Amygdala (tissue), 56 donors: Measurements from ENCODE around the gene CDH18.

ENCODE experiments used
- DNase-seq, 56 donors: peaks; one replicate each; lab custom pipeline; 2025; lab: John Stamatoyannopoulos, UW

CDH18 gene

DNA sequence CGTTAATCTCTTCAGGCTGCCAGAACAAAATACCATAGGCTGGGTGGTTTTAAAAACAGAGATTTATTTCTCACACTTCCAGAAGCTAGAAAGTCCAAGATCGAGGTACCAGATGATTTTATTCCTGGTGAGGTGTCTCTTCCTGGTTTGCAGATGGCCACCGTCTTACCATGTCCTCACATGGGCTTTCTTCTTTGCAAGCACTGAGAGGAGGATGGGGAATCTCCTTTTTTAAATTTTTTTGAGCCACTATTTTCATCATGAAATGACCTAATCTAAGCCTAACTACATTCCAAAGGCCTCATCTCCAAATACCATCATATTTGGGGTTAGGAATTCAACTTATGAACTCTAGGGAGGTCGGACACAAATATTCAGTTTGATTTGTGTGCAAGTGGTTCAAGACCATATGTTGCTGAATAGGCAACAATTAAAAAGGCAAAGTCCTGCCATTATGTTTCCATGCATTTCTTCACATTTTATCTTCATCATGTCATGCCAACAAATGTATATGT lies 371.2 kb downstream of the CDH18 start:
- DNase-seq = no peak

DNA sequence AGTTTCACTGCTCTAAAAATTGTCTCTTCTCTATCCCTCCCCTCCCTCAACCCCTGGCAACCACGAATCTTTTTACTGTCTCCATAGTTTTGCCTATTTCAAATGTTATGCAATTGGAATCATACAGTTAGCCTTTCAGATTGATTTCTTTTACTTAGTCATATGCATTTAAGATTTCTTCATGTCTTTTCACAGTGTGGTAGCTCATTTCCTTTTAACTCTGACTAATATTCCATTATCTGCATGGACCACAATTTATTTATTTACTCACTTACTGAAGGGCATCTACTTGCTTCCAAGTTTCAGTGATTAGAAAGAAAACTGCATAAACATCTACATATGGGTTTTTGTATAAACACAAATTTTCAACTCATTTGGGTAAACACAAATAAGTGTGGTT lies 372.3 kb downstream of the CDH18 start:
- DNase-seq = no peak

DNA sequence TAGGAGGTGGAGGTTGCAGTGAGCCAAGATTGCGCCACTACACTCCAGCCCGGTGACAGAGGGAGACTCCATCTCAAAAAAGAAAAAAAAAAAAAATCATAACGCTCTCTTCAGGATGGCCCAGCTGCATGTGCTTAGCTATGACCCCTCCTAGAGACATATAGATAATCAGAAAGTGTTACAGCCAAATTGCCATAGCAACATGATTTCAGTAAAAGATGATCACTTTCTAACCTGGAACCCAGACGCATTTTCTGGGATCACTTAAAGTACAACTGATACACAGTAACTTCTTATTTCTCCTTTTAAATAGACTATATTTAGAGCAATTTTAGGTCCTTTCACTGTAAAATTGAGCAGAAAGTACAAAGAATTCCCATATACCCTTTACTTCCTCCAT lies 372.9 kb downstream of the CDH18 start:
- DNase-seq = no peak

DNA sequence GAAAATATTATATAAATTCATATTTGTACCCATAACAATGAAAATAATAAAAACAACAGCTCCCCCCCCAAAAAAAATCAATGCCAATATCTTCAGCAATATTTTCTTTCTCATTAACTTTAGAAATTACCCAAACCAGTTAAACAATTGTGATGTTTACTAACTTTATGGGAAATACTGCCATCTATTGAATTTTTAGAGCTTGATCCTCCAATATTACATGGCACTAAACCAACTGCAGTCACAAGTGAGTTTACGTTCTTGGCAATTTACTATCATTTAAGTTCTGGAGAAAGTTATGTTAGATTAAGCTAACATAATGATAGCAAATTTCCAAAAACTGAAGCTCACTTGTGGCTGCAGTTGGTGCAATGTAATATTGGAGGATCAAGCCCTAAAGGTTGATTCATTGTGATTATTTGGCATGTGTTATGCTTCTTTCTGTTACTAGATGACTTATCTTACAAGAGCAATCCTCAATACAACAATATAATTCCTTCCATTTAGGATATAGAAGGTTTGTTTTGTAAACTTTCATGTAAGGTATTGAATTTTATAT lies 379.5 kb downstream of the CDH18 start:
- no peak for DNase-seq

DNA sequence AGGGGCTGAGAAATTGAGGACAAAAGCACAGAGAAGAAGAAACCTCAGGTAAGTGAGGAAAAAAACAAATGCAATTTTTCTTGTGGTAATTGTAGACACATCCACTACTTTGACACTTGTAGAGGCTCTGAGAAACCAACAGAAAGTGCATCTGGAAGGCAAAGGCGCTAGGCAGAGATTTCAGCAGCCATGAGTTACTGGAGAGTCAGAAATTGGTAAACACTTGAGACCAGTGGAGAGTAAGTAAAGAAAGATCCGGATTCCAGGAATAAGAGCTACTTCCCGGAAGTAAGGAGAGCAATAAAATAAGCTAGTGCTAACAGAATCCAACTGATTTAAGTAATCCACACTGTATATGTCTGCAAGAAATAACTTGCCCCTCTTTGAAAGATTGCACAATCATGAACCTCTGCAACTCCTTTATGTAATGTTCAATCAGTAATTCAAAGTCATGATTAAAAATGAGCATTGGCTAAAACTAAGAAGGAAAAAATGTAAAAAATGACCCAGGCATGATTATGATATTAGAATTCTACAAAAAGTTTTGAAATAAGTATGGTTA lies 382.1 kb downstream of the CDH18 start:
- no peak for DNase-seq

DNA sequence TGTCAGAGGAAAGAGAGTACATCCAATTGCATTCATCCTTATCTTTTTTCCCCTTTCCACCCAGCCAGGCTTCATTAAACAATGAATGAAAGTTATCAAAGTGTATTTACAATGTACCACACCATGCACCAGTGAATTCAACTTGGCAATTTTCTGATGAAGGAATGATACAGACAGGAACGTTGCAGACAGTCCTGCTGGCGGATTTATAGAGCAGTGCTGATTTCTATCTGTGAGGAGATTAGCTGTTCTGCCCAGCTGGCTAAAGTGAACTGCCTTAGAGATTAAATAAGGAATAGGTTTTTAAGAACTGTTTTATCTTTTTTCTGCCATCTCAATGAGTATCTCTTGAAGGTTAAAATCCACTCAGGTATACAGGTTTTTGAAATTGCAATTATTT lies 403.9 kb downstream of the CDH18 start:
- no peak for DNase-seq

DNA sequence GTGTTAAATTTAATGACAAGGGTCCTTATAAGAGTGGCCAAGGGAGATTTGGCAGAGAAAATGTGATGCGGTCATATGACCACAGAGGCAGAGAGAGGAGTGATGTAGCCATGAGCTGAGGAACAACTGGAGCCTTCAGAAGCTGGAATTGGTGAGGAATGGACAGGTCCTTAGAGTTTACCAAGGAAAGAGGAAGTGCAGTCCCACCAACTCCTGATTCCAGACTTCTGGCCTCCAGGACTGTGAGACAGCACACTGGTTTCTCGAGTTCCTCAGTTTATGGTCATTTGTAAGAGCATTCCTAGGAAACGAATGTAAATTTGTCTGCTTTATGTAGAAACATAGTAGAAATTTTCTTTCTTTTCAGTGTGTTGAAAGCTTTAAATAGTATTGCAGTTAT lies 410.1 kb downstream of the CDH18 start:
- no peak for DNase-seq

DNA sequence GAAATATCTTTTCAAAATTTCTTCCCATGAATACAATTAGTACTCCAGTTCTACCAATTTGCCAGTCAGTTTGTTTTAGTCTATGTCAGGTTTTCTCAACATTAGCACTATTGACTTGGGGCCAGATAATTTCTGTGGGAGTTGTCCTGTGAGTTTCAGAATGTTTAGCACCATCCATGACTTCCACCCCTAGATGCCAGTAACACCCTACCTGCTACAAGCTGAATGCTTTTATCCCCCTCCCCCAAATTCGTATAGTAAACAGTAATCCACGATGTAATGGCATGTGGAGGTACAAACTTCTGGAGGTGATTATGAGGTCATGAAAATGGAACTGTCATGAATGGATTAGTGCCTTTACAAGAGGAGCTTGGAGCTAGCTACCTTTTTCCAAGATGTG lies 420.0 kb downstream of the CDH18 start:
- DNase-seq = no peak

DNA sequence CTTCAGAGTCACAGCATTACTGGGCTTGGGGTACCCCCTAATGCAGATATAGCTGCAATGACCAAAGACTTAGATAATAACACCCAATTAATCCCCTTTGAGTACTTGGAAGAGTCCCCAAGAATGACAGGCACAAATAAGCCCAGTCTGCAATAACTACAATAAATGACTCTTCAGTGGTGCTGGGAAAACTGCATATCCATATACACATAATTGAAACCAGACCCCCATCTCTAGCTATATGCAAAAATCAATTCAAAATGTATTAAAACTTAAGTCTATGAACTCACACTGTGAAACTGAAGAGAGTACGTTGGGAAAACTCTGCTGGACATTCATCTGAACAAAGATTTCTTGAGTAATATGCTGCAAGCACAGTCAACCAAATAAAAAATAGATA lies 422.5 kb downstream of the CDH18 start:
- no peak for DNase-seq

DNA sequence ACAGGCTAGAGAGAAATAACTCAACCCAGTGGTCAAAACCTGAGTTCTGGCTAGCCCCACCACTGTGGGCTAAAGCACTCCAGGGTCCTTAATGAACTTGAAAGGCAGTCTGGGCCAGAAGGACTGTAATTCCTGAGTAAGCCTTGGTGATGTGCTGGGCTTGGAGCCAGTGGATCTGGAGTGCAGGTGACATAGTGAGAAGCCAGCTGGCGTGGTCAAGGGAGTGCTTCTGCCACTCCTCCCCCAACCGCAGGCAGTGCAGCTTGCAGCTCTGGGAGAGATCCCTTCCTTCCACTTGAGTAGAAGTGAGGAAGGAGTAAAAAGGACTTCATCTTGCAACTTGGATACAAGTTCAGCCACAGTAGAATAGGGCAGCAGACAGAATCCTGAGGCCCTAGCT lies 424.0 kb downstream of the CDH18 start:
- no peak for DNase-seq

DNA sequence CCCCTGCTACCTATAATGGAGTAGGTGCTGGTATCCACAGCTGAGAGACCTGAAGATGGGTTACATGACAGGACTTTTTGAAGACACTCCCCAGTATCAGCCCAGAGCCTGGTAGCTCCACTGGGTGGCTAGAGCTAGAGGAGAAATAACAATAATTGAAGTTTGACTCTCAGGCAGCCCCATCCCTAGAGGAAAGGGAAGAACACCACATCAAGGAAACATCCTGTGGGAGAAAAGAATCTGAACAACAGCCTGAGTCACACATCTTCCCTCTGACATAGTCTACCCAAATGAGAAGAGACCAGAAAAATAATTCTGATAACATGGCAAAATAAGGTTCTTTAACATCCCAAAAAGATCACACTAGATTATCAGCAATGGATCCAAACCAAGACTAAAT lies 432.1 kb downstream of the CDH18 start:
- no peak for DNase-seq

DNA sequence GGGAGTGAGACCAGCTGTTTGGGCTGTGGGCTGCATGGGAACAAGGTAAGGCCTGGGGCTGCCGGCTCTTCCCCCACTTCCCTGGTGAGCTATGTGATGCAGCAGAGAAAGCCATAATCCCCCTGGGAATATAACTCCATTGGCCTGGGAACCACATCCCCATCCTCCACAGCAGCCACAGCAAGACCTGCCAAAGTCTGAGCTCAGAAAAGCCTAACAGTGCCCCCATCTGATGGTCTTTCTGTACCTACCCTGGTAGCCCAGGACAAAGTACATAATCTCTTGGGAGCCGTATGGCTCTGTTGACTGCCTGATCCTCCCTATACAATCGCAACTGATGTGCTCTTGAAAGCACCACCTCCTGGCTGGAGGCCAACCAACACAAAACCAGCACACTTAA lies 432.6 kb downstream of the CDH18 start:
- no peak for DNase-seq

DNA sequence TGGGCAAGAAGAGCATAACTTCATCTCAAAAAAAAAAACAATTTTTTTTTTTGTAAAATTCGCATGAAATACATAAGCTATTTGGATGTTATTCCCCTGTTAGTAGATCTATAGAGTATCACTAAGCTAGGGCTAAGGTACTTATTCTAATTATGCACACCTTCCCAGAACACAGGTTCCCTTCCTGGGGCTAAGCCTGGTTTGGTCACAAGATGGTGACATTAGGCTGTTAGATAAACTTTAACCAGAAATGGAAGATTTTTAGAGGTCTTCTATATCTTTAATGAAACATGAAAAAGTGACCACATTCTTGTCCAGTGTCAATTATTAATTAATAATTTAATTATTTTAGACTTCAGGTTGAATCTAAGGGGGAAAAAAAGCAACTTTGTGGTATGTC lies 433.5 kb downstream of the CDH18 start:
- DNase-seq = no peak

DNA sequence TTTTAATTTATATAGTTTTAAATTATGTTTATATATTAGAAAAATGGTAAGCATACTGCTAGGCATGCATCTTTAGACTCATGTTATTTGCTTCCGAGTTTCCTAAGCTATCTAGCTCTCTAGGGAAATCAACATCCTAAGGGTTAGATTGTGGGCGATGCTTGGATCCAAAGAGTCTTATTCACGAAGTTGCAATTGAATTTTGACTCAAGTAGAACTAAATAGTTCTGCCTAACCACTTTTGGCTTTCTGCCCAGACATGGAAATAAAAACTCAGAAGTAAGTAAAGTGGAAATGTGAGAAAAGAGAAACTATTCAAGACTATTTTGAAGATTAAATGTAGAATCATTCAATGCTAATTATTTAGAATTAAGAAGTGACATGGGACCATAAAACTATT lies 440.4 kb downstream of the CDH18 start:
- no peak for DNase-seq

DNA sequence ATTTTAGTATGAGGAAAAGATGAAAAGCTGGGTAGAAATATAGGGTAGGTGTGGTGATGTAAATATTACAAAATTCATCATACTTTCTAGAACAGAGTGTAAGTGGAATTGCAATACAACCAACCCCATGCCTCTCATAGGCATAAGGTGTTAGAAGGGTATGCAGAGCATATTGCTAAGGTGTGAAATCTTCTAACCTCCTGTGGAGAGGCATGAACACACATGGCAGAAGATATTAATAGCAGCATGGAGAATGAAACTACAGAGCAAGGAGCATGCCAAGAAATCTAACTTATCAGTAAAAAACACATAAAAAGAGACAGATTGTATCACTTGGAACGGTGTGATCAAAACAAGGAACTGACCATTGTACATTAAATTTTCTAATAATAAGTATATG lies 441.5 kb downstream of the CDH18 start:
- no peak for DNase-seq

DNA sequence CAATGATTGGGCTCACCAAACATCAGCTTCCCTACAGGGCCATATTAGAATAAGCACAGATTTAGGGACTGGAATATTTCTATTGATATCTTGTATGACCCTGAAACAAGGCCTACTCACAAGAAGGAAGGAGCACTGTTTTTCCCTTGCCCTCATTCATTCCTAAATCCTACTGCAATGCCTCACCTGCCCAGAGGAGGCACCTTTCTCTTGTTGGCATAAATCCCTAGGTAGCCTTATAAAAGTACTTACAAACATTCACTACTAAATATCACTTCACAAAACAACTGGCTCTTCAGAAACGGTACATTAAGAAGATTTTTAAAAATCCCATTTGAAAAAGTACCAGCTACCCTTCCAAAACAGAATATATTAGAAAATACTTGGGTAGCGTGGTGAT lies 449.4 kb downstream of the CDH18 start:
- no peak for DNase-seq

DNA sequence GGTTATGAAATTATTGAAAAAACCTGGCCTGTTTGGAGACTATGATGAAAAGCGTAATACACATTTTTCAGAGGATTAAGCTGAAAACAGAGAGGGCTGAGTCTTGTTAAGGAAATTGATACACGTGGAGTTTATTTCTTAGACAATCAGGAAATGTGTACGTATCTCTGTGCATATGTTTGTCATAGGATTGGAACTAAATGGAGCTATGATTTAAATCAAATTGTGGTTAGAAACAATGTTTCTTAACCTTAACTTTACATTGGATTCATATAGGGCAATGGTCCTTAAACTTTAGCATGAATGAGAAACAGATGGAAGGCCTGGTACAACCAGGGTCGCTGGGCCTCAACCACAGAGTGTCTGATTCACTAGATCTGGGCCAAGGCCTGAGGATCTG lies 451.6 kb downstream of the CDH18 start:
- no peak for DNase-seq

DNA sequence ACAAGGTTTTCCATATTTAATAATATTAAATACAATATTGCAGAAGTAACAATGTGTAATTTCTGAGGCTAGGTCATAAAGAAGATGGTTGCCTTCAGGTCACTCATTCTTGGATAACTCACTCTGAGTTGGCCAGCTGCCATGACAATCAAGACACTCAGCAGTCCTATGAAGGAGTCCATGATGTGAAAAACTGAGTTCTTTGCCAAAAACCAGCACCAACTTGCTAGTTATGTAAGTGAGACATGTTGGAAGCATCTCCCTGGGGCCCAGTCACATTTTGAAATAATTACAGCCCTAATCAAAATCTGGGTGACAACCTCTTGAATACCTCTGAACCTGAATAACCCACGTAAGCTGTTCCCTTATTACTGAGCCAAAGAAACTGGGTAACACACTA lies 453.2 kb downstream of the CDH18 start:
- DNase-seq = no peak

DNA sequence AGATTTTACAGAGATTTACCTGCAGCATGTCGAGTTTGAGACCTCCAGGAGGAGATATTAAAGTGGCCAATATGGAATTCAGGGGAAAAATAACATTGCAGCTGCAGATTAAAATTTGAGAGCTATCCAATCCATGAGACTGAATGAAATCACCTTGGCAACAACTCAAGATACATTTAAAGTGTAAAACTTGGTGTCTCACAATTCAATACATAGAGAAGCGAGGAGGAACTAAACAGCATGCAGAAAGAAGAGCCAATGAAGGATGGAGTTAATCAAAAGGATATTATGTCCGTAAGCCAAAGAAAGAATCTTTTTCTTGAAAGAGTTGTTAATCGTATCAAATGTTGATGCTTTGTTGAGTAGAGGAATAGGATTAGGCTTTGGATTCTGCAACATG lies 455.1 kb downstream of the CDH18 start:
- DNase-seq = no peak

DNA sequence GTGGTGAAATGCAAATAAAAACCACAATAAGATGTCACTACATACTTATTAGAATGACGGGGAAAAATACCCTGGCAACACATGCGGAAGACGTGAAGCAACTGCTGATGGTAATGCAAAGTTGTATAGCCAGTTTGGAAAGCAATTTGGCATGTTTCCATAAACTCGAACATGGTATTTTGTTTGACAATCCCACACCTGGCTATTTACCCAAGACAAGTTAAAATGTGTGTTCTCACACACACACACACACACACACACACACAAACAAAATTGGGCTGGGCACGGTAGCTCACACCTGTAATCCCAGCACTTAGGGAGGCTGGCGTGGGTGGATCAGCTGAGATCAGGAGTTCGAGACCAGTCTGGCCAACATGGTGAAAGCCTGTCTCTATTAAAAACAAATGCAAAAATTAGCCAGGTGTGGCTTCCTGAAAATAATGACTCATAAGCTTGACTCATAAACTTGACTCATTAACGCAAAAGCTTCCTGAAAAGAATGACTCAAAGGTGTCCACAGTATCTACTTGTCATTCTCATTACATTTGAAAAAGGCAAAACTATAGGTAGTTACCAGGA lies 456.5 kb downstream of the CDH18 start:
- no peak for DNase-seq

DNA sequence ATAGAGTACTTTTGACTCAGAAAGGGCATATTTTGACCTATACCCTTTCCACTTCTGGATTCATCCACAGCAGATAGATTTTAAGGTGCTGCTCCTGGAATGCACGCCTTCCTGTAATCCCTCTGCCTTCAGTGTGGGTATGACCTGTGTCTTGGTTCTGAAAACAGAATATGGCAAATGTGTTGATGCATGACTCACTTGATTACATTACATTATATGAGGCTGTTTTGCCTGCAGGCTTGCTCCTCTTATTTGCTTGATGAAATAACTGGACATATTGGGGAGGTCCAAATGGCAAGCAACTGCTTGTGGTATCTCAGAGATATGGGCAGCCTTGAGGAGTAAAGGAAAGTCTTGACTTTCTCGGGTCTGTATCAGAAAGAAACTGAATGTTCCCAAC lies 468.6 kb downstream of the CDH18 start:
- DNase-seq = no peak

DNA sequence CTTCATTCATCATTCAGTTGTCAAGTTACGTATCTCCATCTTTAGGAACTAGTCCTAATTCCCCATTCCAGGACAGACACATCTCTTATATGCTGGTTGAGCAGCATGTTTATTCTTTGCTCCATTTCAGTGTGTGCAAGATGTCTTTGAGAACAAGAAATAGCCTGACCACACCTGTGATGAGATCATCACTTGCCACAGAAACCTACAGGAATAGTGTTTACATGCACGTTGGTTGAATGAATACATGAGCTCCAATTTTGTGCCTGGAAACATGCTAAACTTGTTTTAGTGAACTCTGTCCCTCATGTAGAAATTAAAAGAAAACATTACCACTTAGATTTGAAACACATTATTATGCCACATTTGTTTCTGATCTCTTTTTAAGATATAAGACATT lies 489.1 kb downstream of the CDH18 start:
- DNase-seq = no peak
